ENCODE data around the gene R3HDM4.

DNA sequence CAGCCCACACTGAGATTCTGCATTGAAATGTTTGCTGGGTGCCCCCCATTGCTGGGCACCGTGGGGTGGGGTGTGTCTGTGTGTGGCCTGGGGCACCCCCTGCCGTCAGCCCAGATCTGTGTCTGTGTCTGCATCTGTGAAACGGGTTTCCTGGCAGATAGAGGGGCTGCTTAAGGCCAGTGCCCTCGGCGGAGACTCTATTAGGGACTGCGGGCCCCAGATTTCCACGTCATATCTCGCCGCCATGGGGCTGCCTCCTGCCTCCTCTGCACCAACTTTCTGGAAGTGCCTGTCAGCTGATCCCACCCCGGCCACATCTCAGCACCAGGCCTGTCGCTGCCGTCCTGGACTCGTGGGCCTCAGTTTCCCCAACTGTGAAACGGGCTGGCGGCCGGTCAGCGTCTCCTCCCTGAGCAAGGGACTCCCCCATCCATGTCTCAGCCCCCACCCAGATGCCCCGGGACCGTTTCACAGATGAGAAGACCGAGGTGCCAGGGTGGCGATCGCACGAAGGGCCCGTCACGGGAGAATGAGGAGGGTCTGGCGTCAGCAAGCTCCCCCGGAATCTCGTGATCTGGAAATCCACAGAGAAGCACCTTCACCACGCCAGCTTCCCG is 34.2 kb upstream of the R3HDM4 start:
- TF ChIP-seq GATA3 (IDR thresholded peaks at IDR 0.05; ENCODE audit: low read depth, low read length) (no peak), GATA2 (IDR thresholded peaks at IDR 0.05; ENCODE audit: low read depth, low read length) (no peak)

Data from SH-SY5Y (cell line).